ENCODE measurements around the gene FBXO24. TPM values are rescaled to one million over a fixed set of nuclear protein-coding genes. Genes with fewer than 3 reads are reported as not detected.

The FBXO24 gene
- polyA plus RNA-seq, 4 donors: 1.6 to 3.2 (median 2.5) TPM

DNA sequence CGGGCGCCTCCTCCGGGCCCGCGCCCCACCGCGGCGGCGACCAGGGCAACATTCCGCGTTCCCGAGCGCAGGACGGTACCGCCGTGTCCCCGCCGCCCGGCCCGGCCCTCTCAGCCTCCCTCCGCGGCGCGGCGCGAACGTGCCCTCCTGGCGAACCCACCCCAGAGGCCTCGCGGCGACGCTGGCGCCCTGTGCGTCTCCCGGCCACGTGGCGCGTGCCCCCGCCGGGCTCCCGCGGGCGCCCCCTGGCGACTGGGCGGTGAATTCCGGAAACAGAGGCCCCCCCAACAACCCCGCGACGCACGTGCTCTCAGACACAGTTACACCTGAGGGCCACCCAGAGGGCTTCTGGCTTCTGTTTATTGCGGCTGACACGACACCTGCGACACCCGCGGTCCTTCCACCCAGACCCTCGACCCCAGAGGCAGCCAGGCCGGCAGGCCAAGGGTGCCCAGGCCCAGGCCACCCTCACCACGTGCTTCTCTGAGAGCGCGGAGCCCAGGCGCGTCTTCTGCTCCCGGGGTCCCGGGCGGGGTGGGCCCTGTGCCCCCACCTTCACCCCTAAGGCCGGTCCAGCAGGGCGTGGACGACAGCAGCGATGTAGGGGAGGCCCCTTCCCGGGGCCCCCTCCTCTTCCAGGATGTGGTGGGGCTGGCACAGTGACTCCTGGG, 12.3 kb upstream of the FBXO24 start, which contains the start of gene SAP25:
Gene SAP25 (minus strand): TSS at position 210 of the 671 bp plus-strand sequence. CDS start 158 bp downstream, at position 52.
- no peak for DNase-seq (ENCODE audit: low read depth in 4 of 4, low spot score in 2 of 4)

- no peak for DNase-seq (ENCODE audit: low read depth in 4 of 4, low spot score in 2 of 4)
Measured at GRCh38 chr7:100574362-100575205, 11.5 kb upstream of the FBXO24 start.

DNA sequence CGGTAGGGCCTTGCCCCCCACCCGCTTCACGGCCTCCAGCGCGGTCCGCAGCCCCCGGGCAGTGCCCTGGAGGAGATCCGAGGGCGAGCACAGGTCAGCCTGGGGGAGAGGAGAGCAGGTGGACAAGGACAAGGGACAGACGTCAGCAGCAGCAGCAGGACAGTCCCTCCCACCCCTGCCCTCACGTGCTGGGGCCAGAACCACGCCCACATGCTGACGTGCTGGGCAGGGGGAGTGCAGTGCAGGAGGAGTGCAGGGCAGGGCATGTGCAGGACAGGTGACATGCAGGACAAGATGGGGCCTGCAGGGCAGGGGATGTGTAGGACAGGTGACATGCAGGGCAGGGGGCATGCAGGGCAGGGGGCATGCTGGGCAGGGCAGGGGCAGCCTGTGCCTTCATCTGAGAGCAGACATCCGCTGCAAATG, 10.9 kb upstream of the FBXO24 start:
- DNase-seq (ENCODE audit: low read depth in 4 of 4, low spot score in 2 of 4): no peak

GRCh38 chr7:100575746-100576383, 10.3 kb upstream of the FBXO24 start:
- no peak for DNase-seq (ENCODE audit: low read depth in 4 of 4, low spot score in 2 of 4)

GRCh38 chr7:100576384-100576993, 9.6 kb upstream of the FBXO24 start:
- no peak for DNase-seq (ENCODE audit: low read depth in 4 of 4, low spot score in 2 of 4)

- DNase-seq (ENCODE audit: low read depth in 4 of 4, low spot score in 2 of 4): no peak
Measured at GRCh38 chr7:100577103-100577502, 9.0 kb upstream of the FBXO24 start.

DNA sequence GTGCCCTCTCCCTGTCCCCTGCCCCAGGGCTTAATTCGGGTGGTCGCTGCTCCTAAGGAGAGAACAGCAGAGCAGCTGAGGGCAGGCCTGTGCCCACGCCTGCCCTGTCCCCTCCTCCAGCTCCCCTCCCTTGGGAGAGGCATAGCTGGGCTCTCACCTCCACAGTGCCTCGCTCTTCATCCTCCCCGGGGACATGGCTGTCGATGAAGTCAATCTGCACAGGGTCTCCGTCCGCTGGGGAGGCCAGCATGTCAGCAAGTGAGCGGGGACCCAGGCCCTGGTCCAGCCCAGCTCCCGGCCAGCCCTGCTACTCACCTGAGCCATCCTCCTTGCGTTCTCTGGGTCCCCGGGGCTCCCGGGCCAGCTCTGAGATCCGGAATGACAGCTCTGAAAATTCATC, 8.6 kb upstream of the FBXO24 start:
- no peak for DNase-seq (ENCODE audit: low read depth in 4 of 4, low spot score in 2 of 4)

DNA sequence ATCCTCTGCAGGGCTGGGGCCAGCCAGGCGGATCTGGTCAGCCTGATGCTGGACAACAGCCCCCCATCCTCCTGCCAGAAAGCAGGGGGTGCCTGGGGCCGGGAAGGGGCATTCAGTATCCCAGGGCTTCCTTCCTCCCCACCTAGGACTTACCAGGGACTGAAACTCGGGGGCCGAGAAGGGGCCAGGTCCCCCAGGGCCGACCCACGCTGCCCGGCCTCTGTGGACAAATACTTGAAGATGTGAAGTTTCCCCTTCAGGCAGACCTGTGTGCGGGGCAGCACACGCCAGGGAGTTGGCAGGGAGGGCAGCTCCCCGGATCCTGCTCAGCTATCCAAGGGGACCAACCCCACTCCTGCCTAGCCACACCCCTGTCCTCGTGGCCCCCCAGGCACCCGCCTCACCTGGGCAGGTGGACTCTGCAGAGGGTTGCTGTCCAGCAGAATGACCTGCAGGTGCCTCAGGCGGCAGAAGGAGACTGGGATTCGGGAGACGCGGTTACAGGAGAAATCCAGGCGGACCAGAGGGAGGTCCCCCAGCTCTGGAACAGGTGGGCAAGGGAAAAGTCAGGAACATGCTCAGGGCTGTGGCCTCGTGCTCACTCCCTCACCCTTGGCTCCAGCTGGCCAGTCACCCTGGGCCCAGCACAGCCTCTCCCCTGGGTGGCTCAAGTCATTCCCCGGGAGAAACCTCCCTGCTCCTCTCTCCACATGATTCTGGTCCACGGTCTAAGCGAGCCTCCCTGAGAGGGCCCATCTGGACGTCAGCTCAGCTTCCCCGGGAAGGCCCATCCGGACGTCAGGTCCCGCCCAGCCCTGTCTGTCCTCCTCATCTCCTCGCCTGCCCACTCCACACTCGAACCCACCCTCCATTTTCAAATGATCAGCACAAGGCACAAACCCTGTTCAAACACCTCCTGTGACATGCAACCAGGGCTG, 7.6 kb upstream of the FBXO24 start:
- no peak for DNase-seq (ENCODE audit: low read depth in 4 of 4, low spot score in 2 of 4)

DNA sequence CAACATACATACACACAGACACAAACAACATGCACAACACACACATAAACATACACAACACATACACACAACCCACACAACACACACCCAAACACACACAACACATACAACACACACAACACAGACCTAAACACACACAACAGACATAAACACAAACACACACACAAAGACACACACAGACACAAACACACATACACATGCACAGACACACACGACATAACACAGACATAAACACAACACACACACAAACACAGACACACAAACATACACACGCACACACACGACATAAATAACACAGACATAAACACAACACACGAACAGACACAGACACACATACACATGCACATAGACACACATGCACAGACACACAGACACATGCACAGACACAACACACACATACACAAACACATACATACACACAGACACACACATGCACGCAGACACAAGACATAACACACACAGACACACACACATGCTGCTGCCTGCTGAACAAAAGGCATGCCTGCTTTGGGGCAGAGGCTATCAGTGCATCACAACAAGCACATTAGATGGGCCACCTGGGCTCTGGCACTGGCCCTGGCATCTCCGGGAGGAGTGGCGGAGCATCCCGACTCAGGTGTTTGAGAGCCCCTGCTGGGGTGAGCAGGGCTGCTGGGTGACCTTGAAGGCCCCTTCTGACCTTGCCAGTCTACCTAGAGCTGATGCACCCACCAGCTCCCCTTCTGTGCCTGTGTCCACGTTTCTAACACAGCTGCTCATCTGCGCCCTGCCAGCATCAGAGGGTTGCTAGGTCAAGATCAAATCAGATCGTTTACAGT, 5.5 kb upstream of the FBXO24 start:
- no peak for DNase-seq (ENCODE audit: low read depth in 4 of 4, low spot score in 2 of 4)

GRCh38 chr7:100582041-100582579, 4.0 kb upstream of the FBXO24 start:
- no peak for DNase-seq (ENCODE audit: low read depth in 4 of 4, low spot score in 2 of 4)

- DNase-seq (ENCODE audit: low read depth in 4 of 4, low spot score in 2 of 4): no peak
Measured at GRCh38 chr7:100582650-100583049, 3.5 kb upstream of the FBXO24 start.

- DNase-seq (ENCODE audit: low read depth in 4 of 4, low spot score in 2 of 4): no peak
Measured at GRCh38 chr7:100583132-100584053, 2.7 kb upstream of the FBXO24 start.

DNA sequence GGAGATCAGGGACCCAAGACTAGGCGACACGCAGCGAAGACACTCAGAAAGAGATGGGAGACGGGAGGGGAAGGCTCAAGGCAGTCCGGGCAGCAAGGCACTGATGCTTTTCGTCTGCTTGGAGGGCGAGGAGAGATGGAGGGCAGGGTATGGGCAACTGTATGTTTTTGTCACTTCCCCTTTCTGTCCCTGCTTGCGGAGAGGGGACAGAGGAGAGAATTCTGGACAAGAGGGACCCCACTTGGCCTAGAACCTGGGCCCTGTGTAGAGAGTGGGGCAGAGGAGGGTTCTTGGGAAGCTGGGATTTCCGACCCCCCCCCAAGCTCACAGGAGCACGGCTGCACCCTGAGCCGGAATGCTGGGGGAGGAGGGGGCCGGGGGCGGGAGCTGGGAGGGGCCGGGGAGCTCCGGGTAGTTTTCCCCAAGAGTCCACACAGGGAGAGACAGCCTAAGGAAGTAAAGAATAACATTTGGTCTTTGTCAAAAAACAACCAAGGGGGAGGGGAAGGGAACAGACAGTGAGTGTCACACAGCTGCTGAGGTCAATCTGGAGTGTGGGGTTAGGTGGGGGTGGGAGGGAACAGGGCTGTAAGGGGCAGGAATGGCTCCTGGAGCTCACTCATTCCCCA, 2.0 kb upstream of the FBXO24 start:
- DNase-seq (ENCODE audit: low read depth in 4 of 4, low spot score in 2 of 4): no peak

GRCh38 chr7:100584683-100585510, 1.2 kb upstream of the FBXO24 start:
- no peak for DNase-seq (ENCODE audit: low read depth in 4 of 4, low spot score in 2 of 4)

DNA sequence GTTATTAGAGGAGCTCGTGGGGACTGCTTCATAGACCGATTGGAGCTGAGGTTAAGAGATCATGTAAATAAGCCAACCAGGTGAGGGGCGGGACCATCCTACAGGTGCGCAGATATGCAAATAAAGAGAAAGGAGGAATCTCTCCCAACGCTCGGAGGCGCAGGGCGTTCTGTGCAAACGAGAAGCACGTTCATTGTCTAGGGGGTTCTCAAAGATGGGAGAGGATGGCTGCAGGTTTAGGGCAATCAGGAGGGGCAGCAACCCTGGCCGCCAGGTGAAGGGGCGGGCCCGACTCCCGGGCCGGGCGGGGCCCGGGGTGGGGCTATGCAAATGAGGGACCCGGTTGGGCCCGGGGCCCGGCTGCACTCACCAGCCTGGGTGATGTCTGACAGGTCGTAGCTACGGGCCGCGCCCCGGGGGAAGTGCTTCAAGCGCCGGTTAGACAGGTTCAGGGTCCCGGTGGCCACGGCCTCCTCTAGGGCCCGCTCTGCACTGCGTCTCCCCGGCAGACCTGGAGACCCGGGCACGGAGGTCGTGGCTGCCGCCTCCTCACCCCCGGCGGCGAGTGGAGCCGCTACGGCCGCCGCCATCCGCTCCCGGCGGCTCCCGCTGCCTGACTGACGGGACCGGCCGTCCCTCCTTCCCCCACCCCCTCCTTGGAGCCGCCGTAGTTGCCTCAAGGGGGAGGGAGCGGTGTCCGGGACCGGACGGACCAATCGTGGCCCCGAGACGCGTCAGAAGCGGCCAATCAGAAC, 440 bp upstream of the FBXO24 start, which contains the start of gene LRCH4:
Gene LRCH4 (minus strand): TSS at position 619 of the 755 bp plus-strand sequence. CDS start 29 bp downstream, at position 590.
- no peak for DNase-seq (ENCODE audit: low read depth in 4 of 4, low spot score in 2 of 4)
